Neuronal stem cell (in vitro differentiated cells): ENCODE results near the gene RASGEF1C.

ENCODE experiments used
- DNase-seq: peaks from one replicate; pipeline ENCODE4 v3.0.0-alpha.2; 2013; ENCODE audit warnings: low spot score
- H2AFZ ChIP-seq: one replicate; pipeline ENCODE4 v1.6.1; 2013; ENCODE audit warnings: mild to moderate bottlenecking, low read length, inconsistent platforms
- H2AK5ac ChIP-seq: 2 replicates; pipeline ENCODE4 v1.6.1; 2013; ENCODE audit warnings: low read depth, mild to moderate bottlenecking, inconsistent platforms, low read length, moderate library complexity, mixed read lengths
- H2BK120ac ChIP-seq: 2 replicates; pipeline ENCODE4 v1.6.1; 2013; ENCODE audit warnings: low read depth, mild to moderate bottlenecking, inconsistent platforms, low read length, moderate library complexity, mixed read lengths
- H2BK12ac ChIP-seq: one replicate; pipeline ENCODE4 v1.6.1; 2013; ENCODE audit warnings: low read length, inconsistent platforms
- H2BK15ac ChIP-seq: 2 replicates; pipeline ENCODE4 v1.6.1; 2013; ENCODE audit warnings: mild to moderate bottlenecking, low read length, inconsistent platforms, mixed read lengths
- H2BK5ac ChIP-seq: one replicate; pipeline ENCODE4 v1.6.1; 2013; ENCODE audit warnings: inconsistent platforms, mild to moderate bottlenecking, low read length, moderate library complexity
- H3K14ac ChIP-seq: one replicate; pipeline ENCODE4 v1.6.1; 2013; ENCODE audit warnings: low read length, inconsistent platforms
- H3K18ac ChIP-seq: 2 replicates; pipeline ENCODE4 v1.6.1; 2013; ENCODE audit warnings: low read length, inconsistent platforms
- H3K23ac ChIP-seq: 2 replicates; pipeline ENCODE4 v1.6.1; 2013; ENCODE audit warnings: low read depth, mild to moderate bottlenecking, mixed read lengths, low read length, inconsistent platforms; ENCODE audit not compliant: poor library complexity
- H3K27ac ChIP-seq: replicated peaks from 3 replicates; pipeline ENCODE4 v1.5.1; 2013; ENCODE audit warnings: low read length, inconsistent platforms
- H3K27me3 ChIP-seq, 3 experiments: 2 replicates each; pipeline ENCODE4 v1.6.1; 2013; ENCODE audit warnings: low read length in 3 of 3, mild to moderate bottlenecking in 2 of 3, inconsistent platforms in 1 of 3, low read depth in 1 of 3, mixed read lengths in 1 of 3, moderate library complexity in 1 of 3; ENCODE audit not compliant: control insufficient read depth in 3 of 3, insufficient read depth in 3 of 3
- H3K36me3 ChIP-seq, 2 donors: replicated peaks in 1 of 2; 2 replicates each; pipeline ENCODE4 v1.6.1; 2013; ENCODE audit warnings: low read length in 2 of 2; ENCODE audit not compliant: control insufficient read depth in 2 of 2, insufficient read depth in 2 of 2
- H3K4ac ChIP-seq: 2 replicates; pipeline ENCODE4 v1.6.1; 2013; ENCODE audit warnings: inconsistent platforms, mild to moderate bottlenecking, low read length, moderate library complexity
- H3K4me1 ChIP-seq, 2 donors: 1 replicate in 1 of 2; 2 replicates in 1 of 2; pipeline ENCODE4 v1.6.1; 2013; ENCODE audit warnings: low read length in 2 of 2, low read depth in 1 of 2; ENCODE audit not compliant: control insufficient read depth in 2 of 2, insufficient read depth in 1 of 2
- H3K4me2 ChIP-seq: one replicate; pipeline ENCODE4 v1.6.1; 2013; ENCODE audit warnings: mild to moderate bottlenecking, low read length, inconsistent platforms; ENCODE audit not compliant: insufficient read depth, poor library complexity, severe bottlenecking
- H3K4me3 ChIP-seq, 2 donors: 2 replicates each; pipeline ENCODE4 v1.5.1; 2013; ENCODE audit warnings: low read length in 2 of 2, mild to moderate bottlenecking in 2 of 2, inconsistent platforms in 1 of 2, moderate library complexity in 1 of 2
- H3K79me1 ChIP-seq: one replicate; pipeline ENCODE4 v1.6.1; 2013; ENCODE audit warnings: low read depth, mild to moderate bottlenecking, inconsistent platforms, low read length, moderate library complexity
- H3K9ac ChIP-seq: one replicate; pipeline ENCODE4 v1.6.1; 2013; ENCODE audit warnings: mild to moderate bottlenecking, low read depth, low read length, inconsistent platforms; ENCODE audit not compliant: poor library complexity
- H3K9me3 ChIP-seq, 2 donors: replicated peaks in 1 of 2; 2 replicates each; pipeline versions ENCODE3 to v1.6.1; 2013; ENCODE audit warnings: low read length in 2 of 2, mild to moderate bottlenecking in 2 of 2, inconsistent platforms in 1 of 2, low read depth in 1 of 2, mixed read lengths in 1 of 2, moderate library complexity in 1 of 2; ENCODE audit not compliant: control insufficient read depth in 2 of 2, insufficient read depth in 1 of 2
- H4K8ac ChIP-seq: one replicate; pipeline ENCODE4 v1.6.1; 2013; ENCODE audit warnings: low read depth, mild to moderate bottlenecking, inconsistent platforms, low read length, moderate library complexity
- H4K91ac ChIP-seq: one replicate; pipeline ENCODE4 v1.6.1; 2013; ENCODE audit warnings: low read length, low read depth, mild to moderate bottlenecking, inconsistent platforms; ENCODE audit not compliant: poor library complexity
- WGBS, 2 donors: extraction: QIAGEN DNeasy Blood & Tissue Kit; methylation state at CpG; one replicate each; pipeline ENCODE4 v1.1.7; 2013; ENCODE audit warnings: missing lambda C conversion rate in 2 of 2, mixed read lengths in 1 of 2; ENCODE audit not compliant: insufficient read length in 2 of 2, insufficient replicate concordance in 1 of 2; ENCODE audit errors: extremely low coverage in 2 of 2; 5-methylcytosine and 5-hydroxymethylcytosine counted together

Gene RASGEF1C

GRCh38 chr5:180129291-180130190 is 79.5 kb downstream of the RASGEF1C start:
- Histone ChIP-seq H2BK12ac (no peak overlapping the region), H3K18ac (peak overlapping the region; percentile 72), H3K4ac (peak overlapping the region; percentile 27), H3K9me3 (no peaks in the 10 kb centered on the region), H3K4me1 (no peaks in the 10 kb centered on the region), H4K8ac (no peak overlapping the region), H3K14ac (no peak overlapping the region), H3K27me3 (peaks cover 0 to 33% (median 0%) of the 10 kb centered on the region in 3 experiments), H3K36me3 (no peaks in the 10 kb centered on the region), H3K27ac (no peak overlapping the region), H3K4me3 (no peak overlapping the region), H2BK5ac (no peak overlapping the region), H3K9ac (peak overlapping the region; percentile 57), H2AK5ac (no peak overlapping the region), H4K91ac (no peak overlapping the region), H3K4me2 (no peak overlapping the region), H2AFZ (no peak overlapping the region), H2BK15ac (no peak overlapping the region), H3K23ac (no peak overlapping the region), H2BK120ac (no peak overlapping the region), H3K79me1 (no peaks in the 10 kb centered on the region)
- no peak for DNase-seq
- WGBS, 2 donors, result no CpG with 5 or more reads among the region's 27 CpGs

DNA sequence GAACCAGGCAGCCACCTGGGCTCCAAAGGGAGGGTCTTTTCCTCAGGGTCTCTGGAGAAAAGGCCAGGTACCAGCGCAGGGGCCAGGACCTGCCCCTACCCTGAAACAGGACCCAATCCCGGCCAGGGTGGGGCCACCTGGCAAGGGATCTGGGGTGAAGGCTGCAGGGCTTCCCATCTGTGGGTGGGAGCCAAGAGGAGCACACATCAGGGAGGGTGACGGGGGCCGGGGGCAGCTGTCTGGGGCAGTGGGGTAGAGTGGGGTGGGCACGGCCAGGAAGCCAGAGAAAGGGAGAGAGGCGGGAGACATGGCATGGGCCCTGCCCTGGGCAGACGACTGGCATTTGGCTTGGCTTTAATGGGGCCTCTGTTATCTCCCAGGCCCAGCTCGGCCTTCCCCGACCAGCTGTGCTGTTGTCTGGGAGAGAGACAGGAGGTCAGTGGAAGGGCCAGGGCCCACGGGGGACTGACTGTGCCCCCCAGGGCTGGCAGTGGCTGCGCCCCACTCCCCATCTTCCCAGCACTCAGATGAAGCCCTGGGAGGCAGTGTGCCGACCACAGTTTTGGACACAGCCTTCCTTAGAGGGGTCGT is 80.2 kb downstream of the RASGEF1C start:
- H3K36me3 ChIP-seq, result no peaks in the 10 kb centered on the region
- no peaks in the 10 kb centered on the region for H3K4me1 ChIP-seq
- no peak overlapping the region for H3K9ac ChIP-seq
- H3K9me3 ChIP-seq, result no peaks in the 10 kb centered on the region
- no peak overlapping the region for H2BK120ac ChIP-seq
- no peak overlapping the region for H3K4me3 ChIP-seq
- H3K79me1 ChIP-seq, result no peaks in the 10 kb centered on the region
- H2BK12ac ChIP-seq, result no peak overlapping the region
- peak overlapping the region; percentile 62 for H2BK15ac ChIP-seq
- H3K23ac ChIP-seq, result no peak overlapping the region
- H4K91ac ChIP-seq, result no peak overlapping the region
- no peak overlapping the region for H3K4ac ChIP-seq
- peaks cover 0 to 33% (median 0%) of the 10 kb centered on the region in 3 experiments for H3K27me3 ChIP-seq
- no peak overlapping the region for H2AFZ ChIP-seq
- no peak overlapping the region for H3K18ac ChIP-seq
- H3K14ac ChIP-seq, result no peak overlapping the region
- H4K8ac ChIP-seq, result no peak overlapping the region
- DNase-seq, result no peak
- H3K4me2 ChIP-seq, result no peak overlapping the region
- no peak overlapping the region for H2BK5ac ChIP-seq
- no peak overlapping the region for H3K27ac ChIP-seq
- WGBS, 2 donors, result no CpG with 5 or more reads among the region's 13 CpGs
- H2AK5ac ChIP-seq, result peak overlapping the region; percentile 27

DNA sequence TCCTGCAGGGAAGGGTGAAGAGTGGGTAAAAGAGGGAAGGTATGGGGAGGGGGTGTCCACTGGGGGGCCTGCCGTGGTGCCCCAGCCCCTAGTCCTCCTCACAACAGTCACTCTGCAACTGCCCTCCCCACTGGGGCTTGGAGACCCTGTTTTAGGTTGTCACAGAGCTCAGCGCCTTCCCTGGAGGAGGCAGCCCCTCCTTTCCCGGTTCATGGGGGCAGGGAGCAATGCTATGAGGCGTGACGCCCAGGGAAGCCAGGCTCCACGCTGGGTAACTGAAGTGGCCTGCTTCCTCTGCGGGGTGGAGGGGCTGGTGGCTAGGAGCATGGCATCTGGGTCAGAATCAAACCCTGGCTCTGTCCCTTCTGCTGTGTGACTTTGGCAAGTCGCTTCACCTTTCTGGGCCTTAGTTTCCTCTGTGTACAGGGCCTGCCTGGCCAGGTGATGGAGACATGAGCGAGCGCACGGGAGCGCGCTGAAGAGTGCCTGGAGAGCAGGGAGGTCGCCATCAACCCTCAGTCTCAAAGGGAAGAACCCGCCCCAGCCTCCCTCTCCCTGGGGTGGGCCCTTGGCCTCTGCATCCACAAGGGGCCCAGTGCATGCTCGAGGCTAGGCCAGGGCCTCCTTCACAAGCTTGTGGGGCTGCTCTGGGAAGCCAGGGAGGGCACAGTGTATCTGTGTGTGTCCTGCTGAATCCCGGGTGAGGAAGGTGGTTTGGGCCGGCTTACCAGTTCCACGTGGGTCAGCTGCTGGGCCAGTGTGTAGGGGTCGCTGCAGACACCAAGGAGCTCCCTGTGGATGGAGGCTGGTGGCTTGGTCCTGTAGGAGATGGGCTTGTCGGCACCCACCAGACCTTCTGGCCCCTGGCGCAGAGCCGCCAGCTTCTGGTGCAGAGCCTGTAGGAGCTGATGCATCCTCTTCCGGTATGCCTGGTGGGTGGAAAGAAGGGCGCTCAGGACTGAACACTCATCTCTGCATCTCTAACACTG is 81.0 kb downstream of the RASGEF1C start:
- H3K27ac ChIP-seq, result no peak overlapping the region
- H3K18ac ChIP-seq, result peak overlapping the region; percentile 80
- H3K9me3 ChIP-seq, result no peaks in the 10 kb centered on the region
- no peak overlapping the region for H2BK5ac ChIP-seq
- no peaks in the 10 kb centered on the region for H3K79me1 ChIP-seq
- no peaks in the 10 kb centered on the region for H3K4me1 ChIP-seq
- H3K4ac ChIP-seq, result no peak overlapping the region
- no peak for DNase-seq
- H4K8ac ChIP-seq, result no peak overlapping the region
- H2BK120ac ChIP-seq, result no peak overlapping the region
- WGBS, 2 donors, result no CpG with 5 or more reads among the region's 25 CpGs
- peak overlapping the region; percentile 48 for H3K23ac ChIP-seq
- no peak overlapping the region for H3K4me3 ChIP-seq
- H2AFZ ChIP-seq, result peak overlapping the region; percentile 40
- no peaks in the 10 kb centered on the region for H3K36me3 ChIP-seq
- H2BK15ac ChIP-seq, result peak overlapping the region; percentile 62
- H3K9ac ChIP-seq, result no peak overlapping the region
- no peak overlapping the region for H3K4me2 ChIP-seq
- no peak overlapping the region for H3K14ac ChIP-seq
- no peak overlapping the region for H4K91ac ChIP-seq
- H2BK12ac ChIP-seq, result peak overlapping the region; percentile 58
- peaks cover 0 to 33% (median 0%) of the 10 kb centered on the region in 3 experiments for H3K27me3 ChIP-seq
- peak overlapping the region; percentile 27 for H2AK5ac ChIP-seq
